Tibial nerve (tissue), 4 donors: Measurements from ENCODE around the gene ZFPM1.

Experiments
- EP300 ChIP-seq, 2 donors: sonication (generic); formaldehyde crosslinking; IDR thresholded peaks; one replicate each; pipeline ENCODE4 v1.6.1; 2017; ENCODE audit warnings: antibody characterized with exemption in 2 of 2, mild to moderate bottlenecking in 1 of 2
- POLR2A ChIP-seq, 2 donors: fragments of 450-650 bp; IDR thresholded peaks; one replicate each; pipeline ENCODE4 v1.6.1; 2017; ENCODE audit warnings: antibody characterized with exemption in 2 of 2, mild to moderate bottlenecking in 2 of 2, moderate library complexity in 2 of 2
- TF ChIP-seq, protein P1 (sequence below), 5 experiments: fragments of 200-600 bp in 3 of 5; fragments of 450-650 bp in 2 of 5; sonication (generic) in 3 of 5; IDR thresholded peaks; one replicate each; pipeline ENCODE4 v1.5.1; 2016 to 2019; ENCODE audit warnings: antibody characterized with exemption in 5 of 5, mild to moderate bottlenecking in 3 of 5, moderate library complexity in 2 of 5

DNA sequence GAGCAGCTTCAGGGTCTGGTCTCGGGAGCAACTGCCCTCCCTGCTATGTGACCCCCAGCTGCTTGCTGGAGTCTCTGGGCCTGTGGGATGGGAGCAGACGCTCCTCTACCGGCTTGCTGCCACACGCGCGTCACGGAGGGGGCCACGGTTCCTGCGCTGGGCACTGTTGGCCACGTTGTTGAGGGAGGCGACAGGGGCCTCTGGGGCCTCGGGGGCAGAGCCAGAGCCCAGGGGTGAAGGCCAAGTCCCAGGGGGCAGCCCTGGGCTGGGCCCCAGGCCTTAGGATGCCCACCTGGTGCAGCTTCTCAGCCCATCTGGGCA is 56.6 kb downstream of the ZFPM1 start:
- TF ChIP-seq, protein P1, sequence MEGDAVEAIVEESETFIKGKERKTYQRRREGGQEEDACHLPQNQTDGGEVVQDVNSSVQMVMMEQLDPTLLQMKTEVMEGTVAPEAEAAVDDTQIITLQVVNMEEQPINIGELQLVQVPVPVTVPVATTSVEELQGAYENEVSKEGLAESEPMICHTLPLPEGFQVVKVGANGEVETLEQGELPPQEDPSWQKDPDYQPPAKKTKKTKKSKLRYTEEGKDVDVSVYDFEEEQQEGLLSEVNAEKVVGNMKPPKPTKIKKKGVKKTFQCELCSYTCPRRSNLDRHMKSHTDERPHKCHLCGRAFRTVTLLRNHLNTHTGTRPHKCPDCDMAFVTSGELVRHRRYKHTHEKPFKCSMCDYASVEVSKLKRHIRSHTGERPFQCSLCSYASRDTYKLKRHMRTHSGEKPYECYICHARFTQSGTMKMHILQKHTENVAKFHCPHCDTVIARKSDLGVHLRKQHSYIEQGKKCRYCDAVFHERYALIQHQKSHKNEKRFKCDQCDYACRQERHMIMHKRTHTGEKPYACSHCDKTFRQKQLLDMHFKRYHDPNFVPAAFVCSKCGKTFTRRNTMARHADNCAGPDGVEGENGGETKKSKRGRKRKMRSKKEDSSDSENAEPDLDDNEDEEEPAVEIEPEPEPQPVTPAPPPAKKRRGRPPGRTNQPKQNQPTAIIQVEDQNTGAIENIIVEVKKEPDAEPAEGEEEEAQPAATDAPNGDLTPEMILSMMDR (IDR thresholded peaks at IDR 0.05), result no peak
- TF ChIP-seq EP300 (IDR thresholded peaks at IDR 0.05) (no peak), POLR2A (IDR thresholded peaks at IDR 0.05) (no peak)
